Measurements from ENCODE around the gene PLXNA4. TPM values are rescaled to one million over a fixed set of nuclear protein-coding genes. Genes with fewer than 3 reads are reported as not detected.

Gene PLXNA4
- total RNA-seq, 2 donors from 2014 or later, result 2.1 to 8.2 TPM

DNA sequence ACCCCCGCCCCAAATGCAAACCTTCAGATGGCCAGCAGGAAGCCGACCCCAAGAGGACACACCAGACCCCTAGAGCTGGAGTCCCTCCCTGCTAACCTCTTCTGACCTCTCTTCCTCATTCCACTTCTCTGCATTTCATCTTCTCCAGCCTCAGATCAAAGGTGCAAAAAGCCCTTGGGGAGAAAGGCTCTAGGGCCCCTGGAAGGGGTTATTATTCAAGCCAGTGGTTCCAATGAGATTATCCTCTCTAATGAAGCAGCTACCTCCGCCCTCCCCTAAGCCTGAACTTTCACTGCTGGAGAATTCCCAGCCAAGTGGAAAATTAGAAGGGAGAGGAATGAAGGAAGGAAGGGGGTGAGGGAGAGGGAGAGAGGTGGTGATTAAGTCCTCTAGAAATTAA is 343.9 kb downstream of the PLXNA4 start:
- Histone ChIP-seq H3K27me3 (no peaks in the 10 kb centered on the region), H3K27ac (no peak overlapping the region), H3K4me1 (no peaks in the 10 kb centered on the region), H3K9me3 (no peaks in the 10 kb centered on the region), H3K36me3 (replicated peaks in 1 of 2; ENCODE audit: insufficient read depth in 1 of 2, low read depth in 2 of 2) (no peaks in the 10 kb centered on the region), H3K4me3 (no peak overlapping the region)
- WGBS, 2 donors, result 64 to 73% methylated on average over 3 of the region's 3 CpGs
- DNase-seq (no peak), ATAC-seq (no peak)
- intact Hi-C loops (cut with DNase I), result no loop called here
- no peak for TF ChIP-seq POLR2A (IDR thresholded peaks at IDR 0.05)
- TF ChIP-seq, protein P1, sequence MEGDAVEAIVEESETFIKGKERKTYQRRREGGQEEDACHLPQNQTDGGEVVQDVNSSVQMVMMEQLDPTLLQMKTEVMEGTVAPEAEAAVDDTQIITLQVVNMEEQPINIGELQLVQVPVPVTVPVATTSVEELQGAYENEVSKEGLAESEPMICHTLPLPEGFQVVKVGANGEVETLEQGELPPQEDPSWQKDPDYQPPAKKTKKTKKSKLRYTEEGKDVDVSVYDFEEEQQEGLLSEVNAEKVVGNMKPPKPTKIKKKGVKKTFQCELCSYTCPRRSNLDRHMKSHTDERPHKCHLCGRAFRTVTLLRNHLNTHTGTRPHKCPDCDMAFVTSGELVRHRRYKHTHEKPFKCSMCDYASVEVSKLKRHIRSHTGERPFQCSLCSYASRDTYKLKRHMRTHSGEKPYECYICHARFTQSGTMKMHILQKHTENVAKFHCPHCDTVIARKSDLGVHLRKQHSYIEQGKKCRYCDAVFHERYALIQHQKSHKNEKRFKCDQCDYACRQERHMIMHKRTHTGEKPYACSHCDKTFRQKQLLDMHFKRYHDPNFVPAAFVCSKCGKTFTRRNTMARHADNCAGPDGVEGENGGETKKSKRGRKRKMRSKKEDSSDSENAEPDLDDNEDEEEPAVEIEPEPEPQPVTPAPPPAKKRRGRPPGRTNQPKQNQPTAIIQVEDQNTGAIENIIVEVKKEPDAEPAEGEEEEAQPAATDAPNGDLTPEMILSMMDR (IDR thresholded peaks at IDR 0.05), result no peak

DNA sequence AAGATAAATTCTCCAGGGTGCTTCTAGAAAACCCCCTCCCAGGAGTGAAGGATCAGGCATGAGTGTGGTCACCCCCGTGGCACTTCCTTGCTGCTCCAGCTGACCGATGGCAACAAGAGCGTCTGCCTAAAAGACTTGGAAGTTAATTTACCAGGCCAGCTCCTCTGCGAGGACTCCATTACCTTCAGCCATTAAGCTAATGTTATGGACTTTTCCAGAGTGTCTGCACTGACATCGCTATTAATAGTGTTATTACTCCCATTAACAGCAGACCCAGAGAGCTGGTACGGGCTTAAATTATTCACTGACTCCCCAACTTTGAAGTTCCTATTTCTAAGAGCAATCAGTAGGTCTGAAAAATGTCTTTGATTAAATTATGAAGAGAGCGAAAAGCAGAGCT is 345.8 kb downstream of the PLXNA4 start:
- Histone ChIP-seq H3K27ac (no peak overlapping the region), H3K4me1 (no peaks in the 10 kb centered on the region), H3K9me3 (no peaks in the 10 kb centered on the region), H3K27me3 (no peaks in the 10 kb centered on the region), H3K36me3 (replicated peaks in 1 of 2; ENCODE audit: insufficient read depth in 1 of 2, low read depth in 2 of 2) (no peaks in the 10 kb centered on the region), H3K4me3 (no peak overlapping the region)
- intact Hi-C loops (cut with DNase I), result no loop called here
- ATAC-seq (no peak), DNase-seq (no peak)
- 85 to 87% methylated on average over 7 of the region's 7 CpGs for WGBS, 2 donors
- TF ChIP-seq, protein P1 (IDR thresholded peaks at IDR 0.05), result no peak
- no peak for TF ChIP-seq POLR2A (IDR thresholded peaks at IDR 0.05)

DNA sequence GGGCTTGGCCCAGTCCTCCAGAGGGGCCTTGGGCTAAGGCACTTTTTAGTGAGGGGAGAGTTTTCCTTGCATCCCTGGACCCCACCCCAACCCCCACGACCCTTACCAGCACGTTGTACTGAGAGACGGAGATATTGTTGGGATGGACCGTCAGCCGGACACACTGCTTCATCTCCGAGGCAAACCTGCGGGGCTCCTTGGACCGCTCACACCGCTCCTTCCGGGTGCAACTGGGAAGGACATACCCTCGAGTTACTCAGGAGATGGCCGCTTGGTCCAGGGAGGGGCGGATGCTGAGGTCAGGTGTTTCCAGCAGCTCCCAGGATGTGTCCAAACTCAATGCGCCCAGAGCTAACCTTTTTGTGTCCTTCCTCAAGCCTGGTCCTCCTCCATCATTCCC is 348.0 kb downstream of the PLXNA4 start:
- no peak overlapping the region for H3K4me3 ChIP-seq
- intact Hi-C loops (cut with DNase I), result no loop called here
- ATAC-seq (no peak), DNase-seq (no peak)
- no peaks in the 10 kb centered on the region for H3K9me3 ChIP-seq
- 77 to 82% methylated on average over 9 to 14 of the region's 14 CpGs for whole genome bisulfite sequencing, 2 donors
- H3K4me1 ChIP-seq, result no peaks in the 10 kb centered on the region
- TF ChIP-seq, protein P1 (IDR thresholded peaks at IDR 0.05), result no peak
- TF ChIP-seq POLR2A (IDR thresholded peaks at IDR 0.05), result no peak
- no peaks in the 10 kb centered on the region for H3K27me3 ChIP-seq
- H3K27ac ChIP-seq, result no peak overlapping the region
- H3K36me3 ChIP-seq (replicated peaks in 1 of 2; ENCODE audit: insufficient read depth in 1 of 2, low read depth in 2 of 2), result no peaks in the 10 kb centered on the region

DNA sequence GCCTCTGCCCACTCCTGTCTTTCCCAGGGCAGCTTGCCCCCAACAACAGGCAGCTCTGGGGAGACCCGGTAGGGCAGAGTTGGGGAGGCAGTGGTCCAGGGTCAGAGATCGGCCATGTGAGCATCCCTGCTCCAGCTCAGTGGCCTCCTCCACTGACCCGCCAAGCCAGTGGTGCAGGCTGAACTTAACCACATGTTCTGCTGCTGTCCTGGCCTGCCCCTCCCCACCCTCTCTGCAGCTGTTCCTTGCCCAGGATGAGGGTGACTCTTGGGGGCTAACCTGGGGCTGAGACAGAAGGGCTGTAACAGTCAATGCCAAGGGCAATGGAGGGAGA is 349.3 kb downstream of the PLXNA4 start:
- Histone ChIP-seq H3K9me3 (no peaks in the 10 kb centered on the region), H3K27me3 (no peaks in the 10 kb centered on the region), H3K36me3 (replicated peaks in 1 of 2; ENCODE audit: insufficient read depth in 1 of 2, low read depth in 2 of 2) (no peaks in the 10 kb centered on the region), H3K27ac (no peak overlapping the region), H3K4me3 (no peak overlapping the region), H3K4me1 (no peaks in the 10 kb centered on the region)
- no peak for TF ChIP-seq POLR2A (IDR thresholded peaks at IDR 0.05)
- TF ChIP-seq, protein P1 (IDR thresholded peaks at IDR 0.05), result no peak
- WGBS, 2 donors, result 60 to 86% methylated on average over 2 to 3 of the region's 3 CpGs
- DNase-seq, result no peak
- ATAC-seq, result no peak
- intact Hi-C loops (cut with DNase I), result no loop called here

DNA sequence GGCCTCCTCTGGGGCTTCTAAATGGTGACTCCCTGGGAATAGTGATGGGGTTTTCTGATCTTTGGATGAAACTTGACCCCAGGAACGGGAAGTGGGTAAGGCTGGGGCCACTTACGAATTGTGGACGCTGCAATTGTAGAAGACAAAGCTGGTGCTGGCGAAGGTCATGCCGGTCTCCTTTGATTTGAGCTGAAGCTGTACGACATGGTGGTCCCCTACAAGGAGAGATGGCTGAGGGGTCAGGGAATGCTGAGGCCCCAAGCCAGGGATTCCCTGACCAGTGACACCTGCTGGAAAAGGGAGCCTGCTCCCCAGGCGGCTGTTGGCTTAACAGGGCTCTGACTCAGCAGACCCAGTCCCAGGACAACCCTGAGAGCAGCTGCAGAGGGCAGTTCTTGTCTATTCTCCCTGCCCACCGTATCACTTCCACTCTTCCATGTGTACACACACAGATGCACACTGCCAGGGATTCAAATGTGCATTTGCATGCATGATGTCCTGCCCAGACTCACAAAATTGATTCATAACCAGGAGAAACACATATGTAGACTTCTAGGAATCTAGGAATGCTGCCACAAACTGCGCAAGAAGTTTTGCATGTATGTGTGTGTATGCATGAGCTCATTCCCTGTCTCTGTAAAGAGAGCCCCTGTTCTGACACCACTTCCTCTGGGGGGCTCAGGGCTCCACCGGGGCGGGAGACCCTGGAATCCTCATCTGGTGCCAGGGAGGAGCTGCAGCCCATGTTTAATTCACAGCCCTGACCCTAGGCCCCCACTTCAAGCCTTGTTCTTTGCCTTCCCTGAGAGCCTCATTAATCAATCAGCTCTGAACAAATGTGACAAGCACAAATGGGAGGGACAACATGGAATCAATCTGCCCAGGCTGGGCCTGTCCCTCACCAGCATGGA is 350.0 kb downstream of the PLXNA4 start:
- ATAC-seq (no peak), DNase-seq (no peak)
- H3K36me3 ChIP-seq (replicated peaks in 1 of 2; ENCODE audit: insufficient read depth in 1 of 2, low read depth in 2 of 2), result no peaks in the 10 kb centered on the region
- TF ChIP-seq, protein P1 (IDR thresholded peaks at IDR 0.05), result no peak
- no peak for TF ChIP-seq POLR2A (IDR thresholded peaks at IDR 0.05)
- intact Hi-C loops (cut with DNase I), result no loop called here
- H3K27me3 ChIP-seq, result no peaks in the 10 kb centered on the region
- H3K4me1 ChIP-seq, result no peaks in the 10 kb centered on the region
- 66 to 70% methylated on average over 9 to 11 of the region's 11 CpGs for WGBS, 2 donors
- H3K4me3 ChIP-seq, result no peak overlapping the region
- H3K27ac ChIP-seq, result no peak overlapping the region
- H3K9me3 ChIP-seq, result no peaks in the 10 kb centered on the region

Measured in body of pancreas (tissue), 4 donors.